ENCODE data around the gene TBX19.

Gene TBX19

GRCh38 chr1:168324745-168325425, 44.2 kb downstream of the TBX19 start:
- no peak for TF ChIP-seq CTCF (IDR thresholded peaks at IDR 0.05)

- no peak for TF ChIP-seq CTCF (IDR thresholded peaks at IDR 0.05)
These were observed 48.2 kb downstream of the TBX19 start for GRCh38 chr1:168328731-168329364.

- no peak for TF ChIP-seq CTCF (IDR thresholded peaks at IDR 0.05)
These were observed 49.6 kb downstream of the TBX19 start for GRCh38 chr1:168330285-168330684.

- no peak for TF ChIP-seq CTCF (IDR thresholded peaks at IDR 0.05)
These were observed 50.9 kb downstream of the TBX19 start for GRCh38 chr1:168331569-168331968.

GRCh38 chr1:168333562-168334276, 53.0 kb downstream of the TBX19 start:
- TF ChIP-seq CTCF (IDR thresholded peaks at IDR 0.05): no peak

- no peak for TF ChIP-seq CTCF (IDR thresholded peaks at IDR 0.05)
These were observed 54.8 kb downstream of the TBX19 start for GRCh38 chr1:168335500-168335899.

GRCh38 chr1:168338589-168339503, 58.2 kb downstream of the TBX19 start:
- TF ChIP-seq CTCF (IDR thresholded peaks at IDR 0.05): no peak
